BE2C (cell line): ENCODE data around the gene AQP4.

Source experiments
- DNase-seq: peaks from one replicate; pipeline ENCODE4 v3.0.0-alpha.2; 2020
- H3K27me3 ChIP-seq: fragments of 250-450 bp; sonication (Bioruptor Pico); 2 replicates; pipeline ENCODE4 v1.5.1; 2020; ENCODE audit warnings: mild to moderate bottlenecking
- H3K36me3 ChIP-seq: fragments of 250-450 bp; sonication (Bioruptor Pico); 2 replicates; pipeline ENCODE4 v1.5.1; 2020; ENCODE audit warnings: mild to moderate bottlenecking
- H3K4me1 ChIP-seq: fragments of 250-450 bp; sonication (Bioruptor Pico); 2 replicates; pipeline ENCODE4 v1.5.1; 2020
- H3K4me3 ChIP-seq: 2 replicates; pipeline ENCODE4 v1.5.1; 2011; ENCODE audit warnings: low read depth, low read length
- H3K9me3 ChIP-seq: fragments of 250-450 bp; sonication (Bioruptor Pico); 2 replicates; pipeline ENCODE4 v1.5.1; 2020
- CTCF ChIP-seq: IDR thresholded peaks from 2 replicates; pipeline ENCODE4 v1.5.1; 2012; ENCODE audit warnings: mild to moderate bottlenecking, low read depth, low read length

AQP4 gene

GRCh38 chr18:26813043-26813442 is 52.5 kb downstream of the AQP4 start:
- H3K27me3 ChIP-seq, result no peaks in the 10 kb centered on the region
- no peaks in the 10 kb centered on the region for H3K36me3 ChIP-seq
- peak; percentile 39 for DNase-seq
- H3K4me1 ChIP-seq, result no peaks in the 10 kb centered on the region
- H3K9me3 ChIP-seq, result no peaks in the 10 kb centered on the region
- H3K4me3 ChIP-seq, result no peak overlapping the region
- TF ChIP-seq CTCF, result peak; percentile 66

GRCh38 chr18:26812462-26812861 is 53.0 kb downstream of the AQP4 start:
- no peaks in the 10 kb centered on the region for H3K4me1 ChIP-seq
- no peak for DNase-seq
- TF ChIP-seq CTCF, result no peak
- no peak overlapping the region for H3K4me3 ChIP-seq
- no peaks in the 10 kb centered on the region for H3K9me3 ChIP-seq
- H3K36me3 ChIP-seq, result no peaks in the 10 kb centered on the region
- no peaks in the 10 kb centered on the region for H3K27me3 ChIP-seq

GRCh38 chr18:26809346-26809745 is 56.2 kb downstream of the AQP4 start:
- no peak for TF ChIP-seq CTCF
- Histone ChIP-seq H3K4me3 (no peak overlapping the region), H3K4me1 (no peaks in the 10 kb centered on the region), H3K9me3 (no peaks in the 10 kb centered on the region), H3K36me3 (no peaks in the 10 kb centered on the region), H3K27me3 (no peaks in the 10 kb centered on the region)
- no peak for DNase-seq

- TF ChIP-seq CTCF, result no peak
- Histone ChIP-seq H3K4me3 (no peak overlapping the region), H3K9me3 (no peaks in the 10 kb centered on the region), H3K36me3 (no peaks in the 10 kb centered on the region), H3K27me3 (no peaks in the 10 kb centered on the region), H3K4me1 (no peaks in the 10 kb centered on the region)
- no peak for DNase-seq
These were observed 59.3 kb downstream of the AQP4 start for GRCh38 chr18:26806224-26806623.

- Histone ChIP-seq H3K36me3 (no peaks in the 10 kb centered on the region), H3K27me3 (no peaks in the 10 kb centered on the region), H3K9me3 (no peaks in the 10 kb centered on the region), H3K4me3 (no peak overlapping the region), H3K4me1 (no peaks in the 10 kb centered on the region)
- TF ChIP-seq CTCF, result peak; percentile 28; the same call in 1 of the 2 replicates
- DNase-seq, result no peak
These were observed 61.0 kb downstream of the AQP4 start for GRCh38 chr18:26804519-26804918.

GRCh38 chr18:26803643-26804042 is 61.9 kb downstream of the AQP4 start:
- no peaks in the 10 kb centered on the region for H3K9me3 ChIP-seq
- no peak overlapping the region for H3K4me3 ChIP-seq
- H3K4me1 ChIP-seq, result no peaks in the 10 kb centered on the region
- 0 out of 2 replicates have a peak, but pooled peaks have one; percentile 2 for TF ChIP-seq CTCF
- H3K36me3 ChIP-seq, result no peaks in the 10 kb centered on the region
- DNase-seq, result no peak
- H3K27me3 ChIP-seq, result no peaks in the 10 kb centered on the region
